Measurements from ENCODE around the gene ZNF784. TPM values are rescaled to one million over a fixed set of nuclear protein-coding genes. Genes with fewer than 3 reads are reported as not detected.
A peak's percentile ranks its signal among the peaks of the same experiment; 100 is the strongest.
"Not testable (repeated sequence)": the region's sequence is repeated elsewhere in the genome, so short reads cannot be mapped to it uniquely, and the experiment has no call there.

The ZNF784 gene
- total and polyA plus RNA-seq, 2 of the 4 experiments (the other 2 are of a cell fraction), result 2.5 to 3.7 TPM

- H2BK20ac ChIP-seq (ENCODE audit: low read depth, low read length); DNase-seq; BruUV-seq (replicated peaks); H3K14ac ChIP-seq (replicated peaks; ENCODE audit: low read depth, low read length); H3K27me3 ChIP-seq (ENCODE audit: control insufficient read depth, insufficient read depth, low read length); dilution Hi-C loops (cut with HindIII; ENCODE audit: low sequenced_read_pairs, unreplicated experiment); H2AK9ac ChIP-seq (replicated peaks; ENCODE audit: low read depth, low read length, poor library complexity); H2AFZ ChIP-seq (replicated peaks; ENCODE audit: low read length, poor library complexity); H4K8ac ChIP-seq (ENCODE audit: low read depth in 2 of 2, low read length in 2 of 2); H3K4me2 ChIP-seq (ENCODE audit: low read depth, low read length); H3K4ac ChIP-seq (ENCODE audit: low read depth, low read length); ATAC-seq (ENCODE audit: low read depth); intact Hi-C loops (cut with micrococcal nuclease); H3K23ac ChIP-seq (ENCODE audit: low read depth, low read length); H3K36me3 ChIP-seq (ENCODE audit: control insufficient read depth, insufficient read depth, low read length); H2AK5ac ChIP-seq (ENCODE audit: low read depth, low read length); H2BK5ac ChIP-seq (ENCODE audit: low read depth, low read length, poor library complexity, severe bottlenecking); H3K9me3 ChIP-seq (ENCODE audit: control insufficient read depth, insufficient read depth, low read length); H3K9ac ChIP-seq (ENCODE audit: low read depth, low read length); H4K5ac ChIP-seq (ENCODE audit: low read depth, low read length); in situ Hi-C loops (cut with MboI; ENCODE audit: low sequenced_read_pairs); H3K56ac ChIP-seq (ENCODE audit: extremely low read depth, insufficient read depth, low read length); H3K27ac ChIP-seq (ENCODE audit: insufficient read depth, low read length); H2BK15ac ChIP-seq (ENCODE audit: low read depth, low read length); H2BK120ac ChIP-seq (ENCODE audit: low read depth, low read length); CTCF ChIA-PET; H4K20me1 ChIP-seq (ENCODE audit: insufficient read depth, low read length); H3K4me3 ChIP-seq (ENCODE audit: insufficient read depth, low read depth, low read length); H3K18ac ChIP-seq (ENCODE audit: low read depth, low read length); H4K91ac ChIP-seq (ENCODE audit: insufficient read depth, low read depth, low read length): not testable (repeated sequence)
- Histone ChIP-seq H3K79me1 (ENCODE audit: low read depth in 1 of 2, low read length in 2 of 2) (peaks cover 4 to 17% of the 10 kb centered on the region in 2 experiments; a peak in 3 of 4 replicates), H3K9me1 (ENCODE audit: insufficient read depth, low read length) (peaks cover 10% of the 10 kb centered on the region), H3K4me1 (ENCODE audit: control insufficient read depth, insufficient read depth, low read length) (peaks cover 14% of the 10 kb centered on the region)
- POLR2A ChIA-PET (ENCODE audit: unreplicated experiment), result interaction anchor here (0.6 kb wide), 1 partner anchor 58 kb away, joined by 5 read pairs; no protein-coding TSS in a partner anchor
- WGBS, 2 experiments (ENCODE audit: extremely low coverage in 2 of 2, insufficient read length in 1 of 2), result no CpG with 5 or more reads among the region's 8 CpGs
These were observed 40.5 kb downstream of the ZNF784 start for GRCh38 chr19:55583897-55584296.

GRCh38 chr19:55582284-55582683 is 42.1 kb downstream of the ZNF784 start:
- CTCF ChIA-PET; H4K91ac ChIP-seq (ENCODE audit: insufficient read depth, low read depth, low read length); H3K23ac ChIP-seq (ENCODE audit: low read depth, low read length); H4K5ac ChIP-seq (ENCODE audit: low read depth, low read length); H3K9me3 ChIP-seq (ENCODE audit: control insufficient read depth, insufficient read depth, low read length); H2BK5ac ChIP-seq (ENCODE audit: low read depth, low read length, poor library complexity, severe bottlenecking); H2AK5ac ChIP-seq (ENCODE audit: low read depth, low read length); H3K27ac ChIP-seq (ENCODE audit: insufficient read depth, low read length); H3K4ac ChIP-seq (ENCODE audit: low read depth, low read length); in situ Hi-C loops (cut with MboI; ENCODE audit: low sequenced_read_pairs); H3K9ac ChIP-seq (ENCODE audit: low read depth, low read length); DNase-seq; ATAC-seq (ENCODE audit: low read depth); H2BK20ac ChIP-seq (ENCODE audit: low read depth, low read length); H2BK120ac ChIP-seq (ENCODE audit: low read depth, low read length); H2AFZ ChIP-seq (replicated peaks; ENCODE audit: low read length, poor library complexity); H3K4me3 ChIP-seq (ENCODE audit: insufficient read depth, low read depth, low read length); H4K8ac ChIP-seq (ENCODE audit: low read depth in 2 of 2, low read length in 2 of 2); H4K20me1 ChIP-seq (ENCODE audit: insufficient read depth, low read length); H3K18ac ChIP-seq (ENCODE audit: low read depth, low read length); H3K36me3 ChIP-seq (ENCODE audit: control insufficient read depth, insufficient read depth, low read length); H2BK15ac ChIP-seq (ENCODE audit: low read depth, low read length); H2AK9ac ChIP-seq (replicated peaks; ENCODE audit: low read depth, low read length, poor library complexity); intact Hi-C loops (cut with micrococcal nuclease); H3K56ac ChIP-seq (ENCODE audit: extremely low read depth, insufficient read depth, low read length); dilution Hi-C loops (cut with HindIII; ENCODE audit: low sequenced_read_pairs, unreplicated experiment); H3K27me3 ChIP-seq (ENCODE audit: control insufficient read depth, insufficient read depth, low read length); H3K14ac ChIP-seq (replicated peaks; ENCODE audit: low read depth, low read length); BruUV-seq (replicated peaks): not testable (repeated sequence)
- POLR2A ChIA-PET (ENCODE audit: unreplicated experiment), result interaction anchor here (1.2 kb wide), 1 partner anchor 17 kb away, joined by 3 read pairs; the partner anchor contains the start of gene FIZ1
- Histone ChIP-seq H3K79me1 (ENCODE audit: low read depth in 1 of 2, low read length in 2 of 2) (peaks cover 4 to 20% of the 10 kb centered on the region in 2 experiments; a peak in 3 of 4 replicates), H3K9me1 (ENCODE audit: insufficient read depth, low read length) (peaks cover 10% of the 10 kb centered on the region), H3K4me2 (ENCODE audit: low read depth, low read length) (peak overlapping the region; percentile 55; the same call in 1 of the 2 replicates), H3K4me1 (ENCODE audit: control insufficient read depth, insufficient read depth, low read length) (peaks cover 14% of the 10 kb centered on the region)
- no CpG with 5 or more reads among the region's 4 CpGs for WGBS, 2 experiments (ENCODE audit: extremely low coverage in 2 of 2, insufficient read length in 1 of 2)

Data from IMR-90 (cell line).